GM18517 (cell line): Measurements from ENCODE around the gene METRNL.
"Not testable (repeated sequence)": the region's sequence is repeated elsewhere in the genome, so short reads cannot be mapped to it uniquely, and the experiment has no call there.

Source experiments
- ATAC-seq: cut with Tn5 transposase; IDR thresholded peaks from one replicate; pipeline ENCODE4 v1.9.1; 2021; ENCODE audit warnings: mild to moderate bottlenecking, moderate library complexity; ENCODE audit not compliant: unreplicated experiment

METRNL gene

DNA sequence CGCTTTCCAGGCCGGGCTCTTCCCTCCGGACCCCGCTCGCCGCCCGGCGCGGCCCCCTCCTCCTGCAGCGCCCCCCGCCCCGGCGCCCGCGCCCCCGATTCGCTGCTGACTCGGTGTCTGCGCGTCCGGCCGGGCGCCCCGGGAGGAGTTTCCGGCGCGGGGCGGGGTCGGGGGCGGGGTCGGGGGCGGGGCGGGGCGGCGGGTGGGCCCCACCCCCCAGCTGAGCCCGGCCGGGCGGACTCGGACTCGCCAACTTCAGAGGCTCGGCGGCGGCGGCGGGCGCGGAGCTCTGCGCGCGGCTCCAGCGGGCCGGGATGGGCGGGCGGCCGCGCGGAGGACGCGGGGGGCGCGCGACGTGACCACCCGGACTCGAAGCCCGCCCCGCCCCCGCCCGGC is at the start of gene METRNL:
METRNL (plus strand) TSS at position 258 of the 396 bp plus-strand sequence. CDS start 207 bp downstream, outside the sequence.
- no peak for ATAC-seq

DNA sequence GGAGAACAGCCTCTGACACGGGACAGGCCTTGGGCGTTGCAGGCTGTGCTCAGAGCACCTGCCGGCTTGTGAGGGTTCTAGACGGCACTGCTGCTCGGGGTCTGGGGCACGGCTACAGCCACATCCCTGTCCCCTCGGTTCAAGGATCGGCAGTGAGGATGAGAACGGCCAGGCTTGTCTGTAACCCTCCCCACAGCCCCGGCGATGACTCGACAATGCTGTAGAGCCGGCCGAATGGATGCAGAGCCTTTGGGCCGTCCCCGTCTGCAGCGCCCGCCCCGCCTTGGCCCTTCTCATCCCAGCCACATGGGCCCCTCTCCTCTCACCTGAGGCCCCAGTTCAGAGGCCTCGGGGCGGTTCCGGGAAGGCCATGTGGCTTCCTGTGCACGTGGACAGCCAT is 49.0 kb upstream of the METRNL start:
- no peak for ATAC-seq

DNA sequence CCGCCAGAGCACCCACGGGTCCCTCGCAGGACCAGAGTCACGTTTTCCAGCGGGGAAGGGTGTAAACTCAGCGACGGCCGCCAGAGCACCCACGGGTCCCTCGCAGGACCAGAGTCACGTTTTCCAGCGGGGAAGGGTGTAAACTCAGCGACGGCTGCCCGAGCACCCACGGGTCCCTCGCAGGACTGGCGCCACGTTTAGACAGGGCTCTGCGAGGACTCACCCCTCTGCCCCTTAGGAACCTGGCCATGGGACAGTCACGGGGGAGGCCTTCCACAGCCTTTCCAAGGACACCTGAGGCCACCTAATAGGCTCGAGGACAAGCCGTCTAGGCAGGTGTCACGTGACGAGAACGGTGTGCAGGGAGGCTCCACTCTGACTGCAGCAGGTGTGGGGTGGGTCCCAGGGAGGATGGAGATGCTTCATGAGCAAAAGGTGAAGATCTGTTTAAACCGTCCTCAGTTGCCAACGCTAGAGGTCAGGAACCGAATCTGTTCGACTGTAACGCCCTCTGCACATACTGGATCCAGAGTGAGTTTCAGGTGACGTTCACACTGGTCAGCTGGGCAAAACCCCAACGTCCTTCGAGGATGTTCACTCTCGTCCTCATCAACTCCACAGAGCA is 48.0 kb upstream of the METRNL start:
- no peak for ATAC-seq

DNA sequence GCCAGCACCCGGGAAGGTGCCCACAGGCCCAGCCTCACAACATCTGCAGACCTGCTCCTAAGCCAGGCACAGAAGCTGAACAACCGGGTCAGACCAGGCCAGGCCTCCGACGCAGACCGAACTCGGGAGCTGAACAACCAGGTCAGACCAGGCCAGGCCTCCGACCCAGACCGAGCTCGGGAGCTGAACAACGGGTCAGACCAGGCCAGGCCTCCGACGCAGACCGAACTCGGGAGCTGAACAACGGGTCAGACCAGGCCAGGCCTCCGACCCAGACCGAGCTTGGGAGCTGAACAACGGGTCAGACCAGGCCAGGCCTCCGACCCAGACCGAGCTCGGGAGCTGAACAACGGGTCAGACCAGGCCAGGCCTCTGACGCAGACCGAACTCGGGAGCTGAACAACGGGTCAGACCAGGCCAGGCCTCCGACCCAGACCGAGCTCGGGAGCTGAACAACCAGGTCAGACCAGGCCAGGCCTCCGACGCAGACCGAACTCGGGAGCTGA is 47.4 kb upstream of the METRNL start:
- not testable (repeated sequence) for ATAC-seq

GRCh38 chr17:83032781-83033180 is 46.6 kb upstream of the METRNL start:
- no peak for ATAC-seq

DNA sequence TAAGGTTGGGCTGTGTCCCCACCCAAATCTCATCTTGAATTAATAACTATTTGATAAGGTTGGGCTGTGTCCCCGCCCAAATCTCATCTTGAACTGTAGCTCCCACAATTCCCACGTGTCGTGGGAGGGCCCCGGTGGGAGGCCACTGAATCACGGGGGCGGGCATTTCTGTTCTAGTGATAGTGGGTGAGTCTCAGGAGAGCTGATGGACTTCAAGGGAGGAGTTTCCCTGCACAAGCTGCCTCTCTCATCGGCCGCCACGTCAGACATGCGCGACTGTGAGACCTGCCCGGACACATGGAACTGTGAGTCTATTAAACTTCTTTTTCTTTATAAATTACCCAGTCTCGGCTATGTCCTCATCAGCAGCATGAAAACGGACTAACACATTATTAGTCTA is 44.9 kb upstream of the METRNL start:
- ATAC-seq, result no peak

DNA sequence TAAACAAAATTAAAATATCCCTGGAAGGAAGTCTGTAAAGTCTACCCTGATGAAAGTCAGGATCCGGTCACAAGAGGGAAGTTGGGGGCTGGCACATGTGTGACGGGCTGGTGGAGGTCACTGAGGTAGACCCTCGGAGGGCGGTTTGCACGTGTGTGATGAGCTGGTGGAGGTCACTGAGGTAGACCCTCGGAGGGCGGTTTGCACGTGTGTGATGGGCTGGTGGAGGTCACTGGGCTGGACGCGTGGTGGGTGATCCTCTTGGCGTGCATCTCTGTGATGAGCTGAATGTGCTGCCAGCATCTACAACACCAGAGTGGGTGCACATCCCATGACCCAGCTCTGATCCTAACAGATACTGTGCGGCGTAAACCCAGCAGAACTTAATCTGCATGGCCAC is 43.7 kb upstream of the METRNL start:
- no peak for ATAC-seq

DNA sequence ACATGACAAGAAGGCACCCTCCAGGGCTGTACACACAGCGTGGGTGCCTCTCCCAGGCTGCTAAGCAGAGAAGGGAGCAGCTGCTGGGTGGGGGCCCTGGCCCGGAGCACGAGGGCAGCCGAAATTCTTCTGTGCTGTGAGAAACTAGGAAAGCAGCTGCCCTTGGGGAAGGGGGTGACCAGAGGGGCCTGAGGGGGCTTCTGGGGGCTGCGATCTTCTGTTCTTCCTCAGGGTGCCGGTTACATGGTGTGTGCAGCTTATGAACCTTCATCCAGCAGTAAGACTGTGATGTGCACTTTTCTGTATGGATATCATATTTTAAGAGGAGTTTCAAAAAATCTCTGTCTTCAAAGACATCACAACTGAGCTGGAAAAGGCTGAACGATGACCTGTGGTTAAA is 43.2 kb upstream of the METRNL start:
- no peak for ATAC-seq

GRCh38 chr17:83036666-83037065 is 42.7 kb upstream of the METRNL start:
- ATAC-seq, result no peak

- ATAC-seq, result no peak
Measured at GRCh38 chr17:83037084-83037873, 42.1 kb upstream of the METRNL start.

- ATAC-seq, result no peak
Measured at GRCh38 chr17:83037874-83038165, 41.6 kb upstream of the METRNL start.

DNA sequence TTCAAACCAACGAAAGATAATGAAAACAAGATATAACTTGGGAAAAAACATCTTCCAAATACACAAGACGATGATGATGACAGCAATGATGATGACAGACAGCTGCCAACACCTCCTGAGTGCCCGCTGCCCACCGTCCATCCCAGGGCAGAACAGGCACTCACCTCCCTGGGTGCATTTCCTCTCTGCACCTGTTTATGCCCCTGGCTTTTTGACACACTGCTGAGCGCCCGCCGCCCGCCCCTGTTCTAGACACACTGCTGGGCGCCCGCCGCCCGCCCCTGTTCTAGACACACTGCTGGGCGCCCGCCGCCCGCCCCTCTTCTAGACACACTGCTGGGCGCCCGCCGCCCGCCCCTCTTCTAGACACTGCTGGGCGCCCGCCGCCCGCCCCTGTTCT is 40.4 kb upstream of the METRNL start:
- ATAC-seq, result not testable (repeated sequence)

GRCh38 chr17:83041305-83041704 is 38.1 kb upstream of the METRNL start:
- ATAC-seq, result no peak

DNA sequence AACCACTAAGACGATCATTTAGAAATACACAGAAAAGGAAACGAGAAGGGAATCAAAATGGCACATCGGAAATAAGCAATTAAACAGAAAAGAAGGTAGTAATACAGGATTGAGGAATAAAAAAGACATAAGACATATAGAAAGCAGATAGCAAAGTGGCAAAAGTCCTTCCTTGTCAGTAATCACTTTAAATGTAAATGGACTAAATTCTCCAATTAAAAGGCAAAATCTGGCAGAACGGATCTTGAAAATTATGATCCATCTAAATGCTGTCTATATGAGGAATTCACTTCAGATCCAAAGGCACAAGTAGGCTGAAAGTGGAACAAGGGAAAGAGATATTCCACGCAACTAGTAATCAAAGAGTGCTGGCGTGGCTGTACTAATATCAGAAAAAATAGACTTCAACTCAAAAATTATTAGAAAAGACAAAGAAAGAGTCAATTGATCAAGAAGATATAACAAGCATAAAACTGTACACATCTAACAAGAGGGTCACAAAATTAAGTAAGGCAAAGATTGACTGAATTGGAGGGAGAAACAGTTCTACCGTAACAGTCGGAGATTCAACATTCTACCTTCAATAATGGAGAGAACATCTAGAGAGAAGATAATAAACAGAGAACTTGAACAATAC is 36.8 kb upstream of the METRNL start:
- no peak for ATAC-seq

DNA sequence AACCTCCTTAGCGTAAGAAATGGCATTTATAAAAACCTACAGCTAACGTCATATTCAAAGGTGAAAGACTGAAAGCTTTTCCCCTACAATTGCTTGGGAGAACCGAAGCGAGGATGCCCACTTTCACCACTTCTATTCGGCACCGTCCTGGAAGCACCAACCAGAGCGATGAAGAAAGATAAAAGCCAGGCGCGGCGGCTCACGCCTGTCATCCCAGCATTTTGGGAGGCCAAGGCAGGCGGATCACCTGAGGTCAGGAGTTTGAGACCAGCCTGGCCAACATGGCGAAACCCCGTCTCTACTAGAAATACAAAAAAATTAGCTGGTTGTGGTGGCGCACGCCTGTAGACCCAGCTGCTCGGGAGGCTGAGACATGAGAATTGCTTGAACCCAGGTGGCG is 34.9 kb upstream of the METRNL start:
- not testable (repeated sequence) for ATAC-seq

DNA sequence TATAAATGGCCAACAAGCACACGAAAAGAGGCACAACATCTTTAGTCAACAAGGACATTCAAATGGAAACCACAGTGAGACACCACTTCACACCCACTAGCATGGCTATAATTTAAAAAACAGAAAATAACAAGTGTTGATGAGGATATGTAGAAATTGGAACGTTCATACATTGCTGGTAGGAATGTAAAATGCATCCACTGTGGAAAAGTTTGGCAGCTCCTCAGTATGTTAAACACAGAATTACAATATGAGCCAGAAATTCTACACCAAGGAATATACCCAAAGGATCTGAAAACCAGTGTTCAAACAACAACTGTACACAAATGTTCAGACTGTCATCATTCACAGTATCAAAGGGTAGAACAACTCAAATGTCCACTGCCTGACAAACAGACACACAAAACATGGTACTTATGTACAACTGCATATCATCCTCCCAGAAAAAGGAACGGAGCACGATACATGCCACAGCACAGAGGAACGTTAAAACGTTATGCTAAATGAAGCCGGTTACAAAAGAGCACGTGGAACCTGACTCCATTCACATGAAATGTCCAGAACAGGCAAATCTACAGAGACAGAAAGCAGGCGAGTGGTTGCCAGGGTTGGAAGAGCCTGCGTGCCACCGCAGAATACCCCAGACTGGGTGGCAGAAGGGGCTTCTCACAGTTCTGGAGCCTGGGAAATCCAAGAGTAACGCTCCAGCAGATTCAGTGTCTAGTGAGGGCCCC is 32.8 kb upstream of the METRNL start:
- ATAC-seq, result no peak

DNA sequence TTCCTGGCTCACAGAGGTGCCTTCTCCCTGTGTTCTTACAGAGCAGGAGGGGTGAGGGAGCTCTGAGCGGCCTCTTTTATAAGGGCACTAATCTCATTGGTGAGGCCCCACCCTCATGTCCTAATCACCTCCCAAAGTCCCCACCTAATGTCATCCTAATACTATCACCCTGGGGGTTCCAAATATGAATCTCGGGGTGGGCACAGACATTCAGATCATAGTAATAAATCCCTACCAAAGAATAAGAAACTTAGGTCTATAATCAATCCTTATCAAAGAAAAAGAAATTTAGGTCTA is 32.3 kb upstream of the METRNL start:
- ATAC-seq, result no peak

GRCh38 chr17:83047818-83048475 is 31.5 kb upstream of the METRNL start:
- ATAC-seq, result not testable (repeated sequence)

DNA sequence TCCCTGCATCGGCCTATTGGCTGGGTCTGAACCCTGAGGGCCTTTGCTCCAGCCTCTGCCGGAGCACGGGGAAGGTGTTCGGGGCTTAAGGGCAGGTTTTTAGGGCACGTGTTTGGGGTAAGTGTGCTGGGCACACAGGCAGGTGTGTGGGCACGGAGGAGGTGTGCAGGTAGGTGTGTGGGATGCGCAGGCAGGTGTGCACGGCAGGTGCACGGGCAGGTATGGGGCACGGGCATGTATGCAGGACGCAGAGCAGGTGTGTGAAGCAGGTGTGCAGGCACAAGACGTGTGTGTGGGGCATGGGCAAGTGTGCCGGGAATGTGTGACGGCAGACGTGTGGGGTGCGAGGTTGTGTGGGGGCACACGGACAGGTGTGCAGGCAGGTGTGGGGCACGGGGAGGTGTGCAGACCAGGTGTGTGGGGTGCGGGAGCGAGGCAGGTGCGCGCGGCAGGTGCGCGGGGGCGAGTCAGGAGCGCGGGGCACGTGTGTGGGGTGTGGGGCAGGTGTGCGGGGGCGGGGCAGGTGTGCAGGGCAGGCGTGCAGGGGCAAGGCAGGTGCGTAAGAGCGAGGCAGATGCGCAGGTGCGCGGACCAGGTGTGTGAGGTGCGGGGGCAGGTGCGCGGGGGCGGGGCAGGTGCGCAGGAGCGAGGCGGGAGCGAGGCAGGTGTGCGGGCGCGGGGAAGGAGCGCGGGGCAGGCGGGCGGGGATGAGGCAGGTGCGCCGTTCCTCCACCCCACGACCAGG is 28.6 kb upstream of the METRNL start:
- ATAC-seq, result no peak
